Osteocyte (in vitro differentiated cells): ENCODE results near the gene BPIFB4. TPM values are rescaled to one million over a fixed set of nuclear protein-coding genes. Genes with fewer than 3 reads are reported as not detected.

Experiments used
- DNase-seq: peaks from one replicate; pipeline ENCODE4 v3.0.0; 2021; ENCODE audit warnings: mixed read lengths; ENCODE audit not compliant: unreplicated experiment; ENCODE audit errors: extremely low spot score
- H3K27ac Mint-ChIP-seq: one replicate; pipeline ENCODE4 v1.8.0; 2021; ENCODE audit warnings: mild to moderate bottlenecking, mixed read lengths; ENCODE audit not compliant: unreplicated experiment
- H3K27me3 Mint-ChIP-seq: one replicate; pipeline ENCODE4 v1.8.0; 2021; ENCODE audit warnings: mixed read lengths; ENCODE audit not compliant: unreplicated experiment
- H3K36me3 Mint-ChIP-seq: one replicate; pipeline ENCODE4 v1.8.0; 2021; ENCODE audit warnings: mixed read lengths; ENCODE audit not compliant: unreplicated experiment
- H3K4me1 Mint-ChIP-seq: one replicate; pipeline ENCODE4 v1.8.0; 2021; ENCODE audit warnings: mixed read lengths; ENCODE audit not compliant: unreplicated experiment
- H3K4me3 Mint-ChIP-seq: one replicate; pipeline ENCODE4 v1.8.0; 2021; ENCODE audit warnings: mild to moderate bottlenecking, moderate library complexity, mixed read lengths; ENCODE audit not compliant: unreplicated experiment
- H3K9me3 Mint-ChIP-seq: one replicate; pipeline ENCODE4 v1.8.0; 2021; ENCODE audit warnings: mixed read lengths; ENCODE audit not compliant: unreplicated experiment
- CTCF ChIP-seq: fragments of 200-600 bp; sonication (generic); IDR thresholded peaks from 2 replicates; pipeline ENCODE4 v1.5.0; 2021; ENCODE audit warnings: antibody characterized with exemption, mild to moderate bottlenecking, moderate library complexity
- total RNA-seq: library from RNA; stranded (reverse); gene quantifications from 2 replicates; pipeline ENCODE4 v1.2.1, GENCODE V29; 2021

Gene BPIFB4
- total RNA-seq, 1 donor from 2014 or later, result not detected

- Mint-ChIP-seq H3K4me3 (no peak overlapping the region), H3K9me3 (peaks cover 5% of the 10 kb centered on the region), H3K36me3 (peaks cover 2% of the 10 kb centered on the region), H3K27ac (no peak overlapping the region), H3K4me1 (no peaks in the 10 kb centered on the region), H3K27me3 (peaks cover 14% of the 10 kb centered on the region)
- TF ChIP-seq CTCF, result no peak
- no peak for DNase-seq
Observed at GRCh38 chr20:33148040-33148439, 68.6 kb downstream of the BPIFB4 start.

- peaks cover 17% of the 10 kb centered on the region for H3K27me3 Mint-ChIP-seq
- no peak for TF ChIP-seq CTCF
- DNase-seq, result no peak
- H3K36me3 Mint-ChIP-seq, result no peaks in the 10 kb centered on the region
- no peak overlapping the region for H3K27ac Mint-ChIP-seq
- H3K4me1 Mint-ChIP-seq, result no peaks in the 10 kb centered on the region
- no peak overlapping the region for H3K4me3 Mint-ChIP-seq
- H3K9me3 Mint-ChIP-seq, result no peaks in the 10 kb centered on the region
Observed at GRCh38 chr20:33154252-33154651, 74.8 kb downstream of the BPIFB4 start.

- Mint-ChIP-seq H3K27ac (no peak overlapping the region), H3K4me1 (no peaks in the 10 kb centered on the region), H3K27me3 (peaks cover 12% of the 10 kb centered on the region), H3K36me3 (no peaks in the 10 kb centered on the region), H3K9me3 (no peaks in the 10 kb centered on the region), H3K4me3 (no peak overlapping the region)
- no peak for TF ChIP-seq CTCF
- no peak for DNase-seq
Observed at GRCh38 chr20:33158637-33159385, 79.4 kb downstream of the BPIFB4 start.

GRCh38 chr20:33159713-33160112, 80.3 kb downstream of the BPIFB4 start:
- Mint-ChIP-seq H3K4me1 (no peaks in the 10 kb centered on the region), H3K27ac (no peak overlapping the region), H3K27me3 (peaks cover 9% of the 10 kb centered on the region), H3K36me3 (no peaks in the 10 kb centered on the region), H3K4me3 (no peak overlapping the region), H3K9me3 (no peaks in the 10 kb centered on the region)
- TF ChIP-seq CTCF, result no peak
- DNase-seq, result no peak

GRCh38 chr20:33160681-33161080, 81.2 kb downstream of the BPIFB4 start:
- Mint-ChIP-seq H3K4me1 (no peaks in the 10 kb centered on the region), H3K27me3 (peaks cover 9% of the 10 kb centered on the region), H3K9me3 (no peaks in the 10 kb centered on the region), H3K36me3 (no peaks in the 10 kb centered on the region), H3K4me3 (no peak overlapping the region), H3K27ac (no peak overlapping the region)
- no peak for DNase-seq
- no peak for TF ChIP-seq CTCF

Other genes starting within 250 kb of the BPIFB4 start
- 0.64 and 0.97 TPM in 2 replicates for gene EFCAB8, start 220.7 kb upstream of the BPIFB4 start, total RNA-seq
- not detected in 2 replicates for gene SUN5, start 75.2 kb upstream of the BPIFB4 start, total RNA-seq
- gene BPIFB2, start 71.9 kb upstream of the BPIFB4 start, total RNA-seq, result not detected in 2 replicates
- not detected in 2 replicates for gene BPIFB6, start 48.0 kb upstream of the BPIFB4 start, total RNA-seq
- not detected in 2 replicates for gene BPIFB3, start 25.7 kb upstream of the BPIFB4 start, total RNA-seq
- gene BPIFA2, start 88.5 kb downstream of the BPIFB4 start, total RNA-seq, result not detected in 2 replicates
- gene BPIFA3, start 137.7 kb downstream of the BPIFB4 start, total RNA-seq, result not detected in 2 replicates
- gene BPIFA1, start 156.4 kb downstream of the BPIFB4 start, total RNA-seq, result not detected in 2 replicates
- not detected in 2 replicates for gene BPIFB1, start 203.6 kb downstream of the BPIFB4 start, total RNA-seq